ENCODE data around the gene TOR4A. TPM values are rescaled to one million over a fixed set of nuclear protein-coding genes. Genes with fewer than 3 reads are reported as not detected.

The TOR4A gene
- total and polyA plus RNA-seq, 12 donors: 4.7 to 21.5 (median 16.5) TPM

DNA sequence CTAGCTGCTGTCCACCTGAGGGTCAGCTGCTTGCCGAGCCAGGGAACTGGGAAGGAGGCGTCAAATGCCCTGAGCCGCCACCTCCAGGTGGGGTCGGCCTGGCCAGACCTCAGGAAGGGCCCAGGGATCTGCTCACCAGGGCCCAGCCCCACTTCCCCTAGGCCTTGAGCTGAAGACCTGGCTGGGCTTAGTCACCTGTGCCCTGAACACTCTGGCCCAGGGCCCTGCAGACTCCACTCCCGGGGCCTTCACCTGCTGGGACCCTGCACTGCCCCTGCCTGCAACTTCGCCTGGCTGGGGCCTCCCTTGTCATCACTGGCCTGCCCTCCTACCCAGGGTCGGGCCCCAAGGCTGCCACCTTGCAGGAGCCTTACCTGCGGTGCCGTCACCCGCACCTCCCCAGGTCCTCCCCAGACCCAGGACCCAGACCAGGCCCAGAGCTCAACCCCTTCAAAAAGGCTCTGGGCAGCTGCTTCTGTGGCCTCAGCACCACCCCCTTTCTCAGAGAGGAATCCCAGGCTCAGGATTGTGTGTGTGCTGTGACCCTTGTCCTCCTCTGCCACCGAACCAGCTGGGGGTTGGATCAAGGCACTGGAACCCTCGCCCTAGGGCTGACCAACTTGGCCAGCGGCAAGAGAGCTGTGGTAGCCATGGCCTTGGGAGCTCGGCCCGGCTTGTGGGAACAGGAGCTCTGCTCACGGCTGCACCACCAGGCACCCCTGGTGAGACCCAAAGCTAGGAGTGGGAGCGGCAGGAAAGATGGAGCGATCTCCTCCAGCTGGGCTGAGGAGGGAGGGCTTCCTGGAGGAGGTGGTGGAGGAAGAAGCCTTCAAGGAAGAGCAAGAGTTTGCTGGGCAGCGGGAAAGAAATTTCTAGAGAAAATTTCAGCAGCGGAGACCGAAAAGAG, 23.6 kb upstream of the TOR4A start:
- peaks cover 15 to 46% (median 35%) of the 10 kb centered on the region in 9 donors for H3K4me1 ChIP-seq
- H3K4me3 ChIP-seq: peak overlapping the region; percentile 60 to 100 (median 98)
- DNase-seq: no peak
- H3K27me3 ChIP-seq: no peaks in the 10 kb centered on the region
- WGBS, 2 donors: 68 to 69% methylated on average over 21 of the region's 21 CpGs
- no peaks in the 10 kb centered on the region for H3K9me3 ChIP-seq
- peaks cover 0 to 30% (median 10%) of the 10 kb centered on the region in 9 donors for H3K36me3 ChIP-seq
- H3K27ac ChIP-seq: peak overlapping the region in 9 of 10 donors; percentile 75 to 94 (median 85)
- TF ChIP-seq, protein P1, sequence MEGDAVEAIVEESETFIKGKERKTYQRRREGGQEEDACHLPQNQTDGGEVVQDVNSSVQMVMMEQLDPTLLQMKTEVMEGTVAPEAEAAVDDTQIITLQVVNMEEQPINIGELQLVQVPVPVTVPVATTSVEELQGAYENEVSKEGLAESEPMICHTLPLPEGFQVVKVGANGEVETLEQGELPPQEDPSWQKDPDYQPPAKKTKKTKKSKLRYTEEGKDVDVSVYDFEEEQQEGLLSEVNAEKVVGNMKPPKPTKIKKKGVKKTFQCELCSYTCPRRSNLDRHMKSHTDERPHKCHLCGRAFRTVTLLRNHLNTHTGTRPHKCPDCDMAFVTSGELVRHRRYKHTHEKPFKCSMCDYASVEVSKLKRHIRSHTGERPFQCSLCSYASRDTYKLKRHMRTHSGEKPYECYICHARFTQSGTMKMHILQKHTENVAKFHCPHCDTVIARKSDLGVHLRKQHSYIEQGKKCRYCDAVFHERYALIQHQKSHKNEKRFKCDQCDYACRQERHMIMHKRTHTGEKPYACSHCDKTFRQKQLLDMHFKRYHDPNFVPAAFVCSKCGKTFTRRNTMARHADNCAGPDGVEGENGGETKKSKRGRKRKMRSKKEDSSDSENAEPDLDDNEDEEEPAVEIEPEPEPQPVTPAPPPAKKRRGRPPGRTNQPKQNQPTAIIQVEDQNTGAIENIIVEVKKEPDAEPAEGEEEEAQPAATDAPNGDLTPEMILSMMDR (IDR thresholded peaks at IDR 0.05): no peak
- ATAC-seq: peak in 1 of 8 donors; percentile 5
- intact Hi-C loops (cut with DNase I): loop anchor here in 1 of 10 donors (1.0 kb wide), 1 partner anchor 12 kb away; no protein-coding TSS in a partner anchor

GRCh38 chr9:137254624-137255447, 22.7 kb upstream of the TOR4A start, which contains the start of gene NELFB:
Gene NELFB (plus strand): TSS chr9:137255327.
- no peaks in the 10 kb centered on the region for H3K27me3 ChIP-seq
- ATAC-seq (peak; percentile 80 to 94 (median 90)), DNase-seq (peak; percentile 93 to 97)
- H3K36me3 ChIP-seq: peaks cover 0 to 39% (median 16%) of the 10 kb centered on the region in 9 donors
- peaks cover 15 to 42% (median 34%) of the 10 kb centered on the region in 9 donors for H3K4me1 ChIP-seq
- intact Hi-C loops (cut with DNase I): no loop called here
- H3K27ac ChIP-seq: peak within 1 kb of the TSS; percentile 68 to 94 (median 86)
- TF ChIP-seq, protein P1 (IDR thresholded peaks at IDR 0.05): peak in 4 of 9 donors; percentile 17 to 37 (median 26)
- H3K9me3 ChIP-seq: no peaks in the 10 kb centered on the region
- H3K4me3 ChIP-seq: peak within 1 kb of the TSS; percentile 85 to 100 (median 98)
- WGBS, 2 donors: 1% methylated on average over 87 to 105 of the region's 105 CpGs

DNA sequence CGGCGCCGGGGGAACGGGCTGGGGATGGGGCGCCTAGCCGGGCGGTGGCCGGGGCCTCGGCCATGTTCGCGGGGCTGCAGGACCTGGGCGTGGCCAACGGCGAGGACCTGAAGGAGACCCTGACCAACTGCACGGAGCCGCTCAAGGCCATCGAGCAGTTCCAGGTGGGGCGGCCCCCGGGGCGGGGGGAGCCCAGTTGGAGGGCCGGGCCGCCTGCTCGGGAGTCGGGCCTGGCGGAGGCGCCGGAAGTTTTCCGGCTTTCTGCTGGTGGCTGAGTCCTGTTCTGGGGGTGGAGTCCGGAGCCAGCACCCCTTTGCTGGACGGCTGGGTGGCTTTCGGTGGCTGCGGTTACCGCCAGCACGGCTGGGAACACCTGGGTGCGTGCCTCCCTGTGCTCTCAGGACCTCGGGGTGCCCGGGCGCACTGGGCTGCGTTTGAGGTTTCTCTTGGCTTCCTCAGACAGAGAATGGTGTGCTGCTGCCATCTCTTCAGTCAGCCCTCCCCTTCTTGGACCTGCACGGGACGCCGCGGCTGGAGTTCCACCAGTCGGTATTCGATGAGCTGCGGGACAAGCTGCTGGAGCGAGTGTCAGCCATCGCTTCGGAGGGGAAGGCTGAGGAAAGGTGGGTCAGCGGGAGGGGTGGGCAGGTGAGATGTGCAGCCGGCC, 21.9 kb upstream of the TOR4A start:
- ATAC-seq (peak in 7 of 8 donors; percentile 2 to 17 (median 14)), DNase-seq (no peak)
- TF ChIP-seq, protein P1 (IDR thresholded peaks at IDR 0.05): no peak
- peaks cover 0 to 43% (median 16%) of the 10 kb centered on the region in 9 donors for H3K36me3 ChIP-seq
- peak overlapping the region; percentile 85 to 100 (median 98) for H3K4me3 ChIP-seq
- H3K4me1 ChIP-seq: peaks cover 13 to 35% (median 26%) of the 10 kb centered on the region in 9 donors
- no peaks in the 10 kb centered on the region for H3K27me3 ChIP-seq
- intact Hi-C loops (cut with DNase I): no loop called here
- H3K27ac ChIP-seq: peak overlapping the region; percentile 68 to 94 (median 86)
- WGBS, 2 donors: 3% methylated on average over 37 to 51 of the region's 51 CpGs
- H3K9me3 ChIP-seq: no peaks in the 10 kb centered on the region

Data from heart right ventricle (tissue), 16 donors.